ENCODE results near the gene TPTE. TPM values are rescaled to one million over a fixed set of nuclear protein-coding genes. Genes with fewer than 3 reads are reported as not detected.
"Not testable (repeated sequence)": the region's sequence is repeated elsewhere in the genome, so short reads cannot be mapped to it uniquely, and the experiment has no call there.

TPTE gene
- total RNA-seq, 1 experiment from 2014 or later: not detected

GRCh38 chr21:10638144-10638543 is 116.8 kb downstream of the TPTE start:
- H3K9me3 ChIP-seq; H3K36me3 Mint-ChIP-seq (ENCODE audit: insufficient read depth, unreplicated experiment); BruUV-seq (replicated peaks); H3K4me3 ChIP-seq (ENCODE audit: low read depth, low read length); POLR2A ChIA-PET; H3K27me3 Mint-ChIP-seq (ENCODE audit: insufficient read depth, unreplicated experiment); H3K36me3 ChIP-seq (ENCODE audit: control insufficient read depth, insufficient read depth, low read length); H3K4me1 Mint-ChIP-seq (ENCODE audit: low read depth, unreplicated experiment); H3K4me1 ChIP-seq; H3K9me3 Mint-ChIP-seq (ENCODE audit: unreplicated experiment); CTCF ChIA-PET; H3K4me3 Mint-ChIP-seq (ENCODE audit: unreplicated experiment); intact Hi-C loops (cut with micrococcal nuclease; ENCODE audit: unreplicated experiment); H3K27me3 ChIP-seq (replicated peaks; ENCODE audit: control insufficient read depth, insufficient read depth, low read length); H3K27ac Mint-ChIP-seq (ENCODE audit: unreplicated experiment); DNase-seq: not testable (repeated sequence)

GRCh38 chr21:10639123-10639522 is 117.7 kb downstream of the TPTE start:
- Mint-ChIP-seq H3K4me1 (ENCODE audit: low read depth, unreplicated experiment) (no peaks in the 10 kb centered on the region), H3K36me3 (ENCODE audit: insufficient read depth, unreplicated experiment) (no peaks in the 10 kb centered on the region), H3K27me3 (ENCODE audit: insufficient read depth, unreplicated experiment) (no peaks in the 10 kb centered on the region), H3K9me3 (ENCODE audit: unreplicated experiment) (no peaks in the 10 kb centered on the region), H3K4me3 (ENCODE audit: unreplicated experiment) (no peak overlapping the region), H3K27ac (ENCODE audit: unreplicated experiment) (no peak overlapping the region)
- no TSS peak for BruUV-seq (replicated peaks)
- POLR2A ChIA-PET: no interaction called here
- peaks cover 10% of the 10 kb centered on the region for H3K9me3 ChIP-seq
- H3K4me3 ChIP-seq (ENCODE audit: low read depth, low read length): no peak overlapping the region
- no peaks in the 10 kb centered on the region for H3K36me3 ChIP-seq (ENCODE audit: control insufficient read depth, insufficient read depth, low read length)
- no peaks in the 10 kb centered on the region for H3K4me1 ChIP-seq
- intact Hi-C loops (cut with micrococcal nuclease; ENCODE audit: unreplicated experiment): no loop called here
- DNase-seq: no peak
- TF ChIP-seq CTCF (IDR thresholded peaks at IDR 0.05; ENCODE audit: insufficient read depth in 1 of 2, low read depth in 1 of 2, low read length in 1 of 2, severe bottlenecking in 1 of 2, unreplicated experiment in 1 of 2): no peak
- H3K27me3 ChIP-seq (replicated peaks; ENCODE audit: control insufficient read depth, insufficient read depth, low read length): no peaks in the 10 kb centered on the region
- CTCF ChIA-PET: no interaction called here

DNA sequence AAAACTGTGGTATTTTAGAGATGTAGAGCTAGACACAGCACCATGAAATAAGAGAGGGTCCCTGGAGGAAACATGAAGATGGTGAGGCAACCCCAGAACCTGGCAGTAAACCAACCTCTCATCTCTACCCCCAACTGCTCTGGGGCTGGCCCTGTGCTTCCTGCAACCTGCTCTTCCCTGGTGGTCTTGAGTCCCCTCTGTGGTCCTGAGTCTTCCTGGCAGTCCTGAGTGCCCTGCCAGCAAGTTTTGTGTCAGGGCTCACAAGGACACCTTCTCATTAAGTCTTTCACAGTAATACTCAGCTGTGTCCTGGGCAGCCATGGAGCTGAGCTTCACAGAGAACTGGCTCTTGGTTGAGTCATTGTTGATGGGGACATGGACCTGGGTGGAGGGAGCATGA is 118.4 kb downstream of the TPTE start:
- CTCF ChIA-PET: not testable (repeated sequence)

GRCh38 chr21:10640446-10640845 is 119.1 kb downstream of the TPTE start:
- H3K9me3 Mint-ChIP-seq (ENCODE audit: unreplicated experiment): no peaks in the 10 kb centered on the region
- no peaks in the 10 kb centered on the region for H3K36me3 ChIP-seq (ENCODE audit: control insufficient read depth, insufficient read depth, low read length)
- no peaks in the 10 kb centered on the region for H3K4me1 ChIP-seq
- BruUV-seq (replicated peaks): no TSS peak
- H3K4me1 Mint-ChIP-seq (ENCODE audit: low read depth, unreplicated experiment): no peaks in the 10 kb centered on the region
- H3K36me3 Mint-ChIP-seq (ENCODE audit: insufficient read depth, unreplicated experiment): no peaks in the 10 kb centered on the region
- ChIA-PET CTCF (no interaction called here), POLR2A (no interaction called here)
- H3K4me3 ChIP-seq (ENCODE audit: low read depth, low read length): no peak overlapping the region
- no peaks in the 10 kb centered on the region for H3K27me3 Mint-ChIP-seq (ENCODE audit: insufficient read depth, unreplicated experiment)
- intact Hi-C loops (cut with micrococcal nuclease; ENCODE audit: unreplicated experiment): no loop called here
- peaks cover 10% of the 10 kb centered on the region for H3K9me3 ChIP-seq
- no peak for TF ChIP-seq CTCF (IDR thresholded peaks at IDR 0.05; ENCODE audit: insufficient read depth in 1 of 2, low read depth in 1 of 2, low read length in 1 of 2, severe bottlenecking in 1 of 2, unreplicated experiment in 1 of 2)
- no peak overlapping the region for H3K27ac Mint-ChIP-seq (ENCODE audit: unreplicated experiment)
- H3K27me3 ChIP-seq (replicated peaks; ENCODE audit: control insufficient read depth, insufficient read depth, low read length): no peaks in the 10 kb centered on the region
- DNase-seq: no peak
- H3K4me3 Mint-ChIP-seq (ENCODE audit: unreplicated experiment): no peak overlapping the region

More for the DNA sequence above, 118.4 kb downstream of the TPTE start:
- H3K27ac Mint-ChIP-seq (ENCODE audit: unreplicated experiment); H3K4me3 Mint-ChIP-seq (ENCODE audit: unreplicated experiment); BruUV-seq (replicated peaks); H3K9me3 ChIP-seq; H3K9me3 Mint-ChIP-seq (ENCODE audit: unreplicated experiment); H3K27me3 Mint-ChIP-seq (ENCODE audit: insufficient read depth, unreplicated experiment); H3K4me1 ChIP-seq; POLR2A ChIA-PET; H3K36me3 ChIP-seq (ENCODE audit: control insufficient read depth, insufficient read depth, low read length); DNase-seq; H3K27me3 ChIP-seq (replicated peaks; ENCODE audit: control insufficient read depth, insufficient read depth, low read length); intact Hi-C loops (cut with micrococcal nuclease; ENCODE audit: unreplicated experiment); H3K4me3 ChIP-seq (ENCODE audit: low read depth, low read length); H3K36me3 Mint-ChIP-seq (ENCODE audit: insufficient read depth, unreplicated experiment); H3K4me1 Mint-ChIP-seq (ENCODE audit: low read depth, unreplicated experiment): not testable (repeated sequence)
